ENCODE data around the gene AGMO. TPM values are rescaled to one million over a fixed set of nuclear protein-coding genes. Genes with fewer than 3 reads are reported as not detected.

The AGMO gene
- total RNA-seq, 1 experiment from 2014 or later, result not detected

GRCh38 chr7:15503603-15504290 is 58.1 kb downstream of the AGMO start (continued):
- TF ChIP-seq ZBTB33 (IDR thresholded peaks at IDR 0.05; ENCODE audit: extremely low read depth, insufficient replicate concordance, low read length) (no peak), RAD21 (IDR thresholded peaks at IDR 0.05; ENCODE audit: low read depth) (no peak), ATF3 (IDR thresholded peaks at IDR 0.05) (no peak), POLR2A (IDR thresholded peaks at IDR 0.05; ENCODE audit: borderline replicate concordance, extremely low read depth, insufficient read depth, insufficient read length) (no peak)

- CTCF ChIA-PET, result no interaction called here
- no peaks in the 10 kb centered on the region for H3K36me3 ChIP-seq (ENCODE audit: control insufficient read depth in 1 of 2, insufficient read depth in 2 of 2, low read length in 2 of 2)
These were observed 63.4 kb downstream of the AGMO start for GRCh38 chr7:15498465-15498864.

More at GRCh38 chr7:15498465-15498864, 63.4 kb downstream of the AGMO start:
- H3K4me3 ChIP-seq (replicated peaks in 1 of 2; ENCODE audit: low read depth in 1 of 2, low read length in 2 of 2), result no peak overlapping the region
- ChIA-PET POLR2A (no interaction called here), RAD21 (ENCODE audit: low non-redundant PET in 1 of 2, low total read pairs in 2 of 2, uncharacterized antibody in 2 of 2, unreplicated experiment in 2 of 2) (no interaction called here)
- no peak overlapping the region for H3K27ac ChIP-seq (ENCODE audit: low read depth, low read length)
- intact Hi-C loops (cut with micrococcal nuclease), result no loop called here
- no peak overlapping the region for H3K9ac ChIP-seq (ENCODE audit: low read length)
- H3K9me3 ChIP-seq (ENCODE audit: control insufficient read depth in 1 of 2, insufficient read depth in 1 of 2, low read depth in 1 of 2, low read length in 2 of 2), result no peaks in the 10 kb centered on the region
- no peaks in the 10 kb centered on the region for H3K9me2 ChIP-seq (ENCODE audit: insufficient read depth)
- BruUV-seq (replicated peaks), result no TSS peak
- H3K79me2 ChIP-seq (ENCODE audit: insufficient read depth, low read length), result no peaks in the 10 kb centered on the region
- no peak for TF ChIP-seq EZH2phosphoT487 (IDR thresholded peaks at IDR 0.05; ENCODE audit: borderline replicate concordance)
- DNase-seq (ENCODE audit: low read depth, low spot score), result no peak
- no peak overlapping the region for H2AFZ ChIP-seq (ENCODE audit: low read depth, low read length, poor library complexity, severe bottlenecking)
- no peaks in the 10 kb centered on the region for H3K4me1 ChIP-seq (ENCODE audit: control insufficient read depth in 1 of 2, insufficient read depth in 2 of 2, low read length in 2 of 2)
- ATAC-seq, result no peak
- no peaks in the 10 kb centered on the region for H3K27me3 ChIP-seq (ENCODE audit: insufficient read depth, low read length)
- no peak overlapping the region for H3K4me2 ChIP-seq (ENCODE audit: low read length)
- H4K20me1 ChIP-seq (ENCODE audit: insufficient read depth), result no peaks in the 10 kb centered on the region
